Measurements from ENCODE around the gene FLYWCH2. TPM values are rescaled to one million over a fixed set of nuclear protein-coding genes. Genes with fewer than 3 reads are reported as not detected.

FLYWCH2 gene
- total RNA-seq, 1 experiment from 2014 or later = 23.9 TPM

GRCh38 chr16:2933136-2933535 lies 50.1 kb downstream of the FLYWCH2 start:
- no TSS peak for BruUV-seq (replicated peaks)
- TF ChIP-seq CTCF (conservative IDR thresholded peaks at IDR 0.05; ENCODE audit: low read depth, low read length) = no peak
- TF ChIP-seq EZH2 (IDR thresholded peaks at IDR 0.05; ENCODE audit: borderline replicate concordance, low read depth, low read length, poor library complexity, severe bottlenecking) = no peak
- ChIA-PET CTCF (interaction anchor here (1.0 kb wide), 1 partner anchor 37 kb away, joined by 3 read pairs; no protein-coding TSS in a partner anchor), POLR2A (ENCODE audit: low non-redundant PET) (no interaction called here)
- intact Hi-C loops (cut with micrococcal nuclease; ENCODE audit: unreplicated experiment) = no loop called here
- Histone ChIP-seq H3K36me3 (ENCODE audit: insufficient read depth, low read length, poor library complexity, severe bottlenecking) (peaks cover 18% of the 10 kb centered on the region), H3K27ac (ENCODE audit: low read depth, low read length, poor library complexity, severe bottlenecking) (no peak overlapping the region), H3K4me3 (ENCODE audit: low read depth, low read length, poor library complexity, severe bottlenecking) (no peak overlapping the region), H3K27me3 (replicated peaks; ENCODE audit: insufficient read depth, low read depth, low read length, poor library complexity) (no peaks in the 10 kb centered on the region), H3K4me1 (ENCODE audit: insufficient read depth, low read length, poor library complexity, severe bottlenecking) (no peaks in the 10 kb centered on the region), H3K9me3 (ENCODE audit: low read depth, low read length, poor library complexity, severe bottlenecking) (no peaks in the 10 kb centered on the region)
- no peak for DNase-seq (ENCODE audit: low spot score)

GRCh38 chr16:2933701-2934100 lies 50.7 kb downstream of the FLYWCH2 start:
- no peaks in the 10 kb centered on the region for H3K4me1 ChIP-seq (ENCODE audit: insufficient read depth, low read length, poor library complexity, severe bottlenecking)
- POLR2A ChIA-PET (ENCODE audit: low non-redundant PET) = no interaction called here
- no peaks in the 10 kb centered on the region for H3K27me3 ChIP-seq (replicated peaks; ENCODE audit: insufficient read depth, low read depth, low read length, poor library complexity)
- no peak overlapping the region for H3K4me3 ChIP-seq (ENCODE audit: low read depth, low read length, poor library complexity, severe bottlenecking)
- no TSS peak for BruUV-seq (replicated peaks)
- H3K9me3 ChIP-seq (ENCODE audit: low read depth, low read length, poor library complexity, severe bottlenecking) = no peaks in the 10 kb centered on the region
- intact Hi-C loops (cut with micrococcal nuclease; ENCODE audit: unreplicated experiment) = no loop called here
- no peak for DNase-seq (ENCODE audit: low spot score)
- H3K36me3 ChIP-seq (ENCODE audit: insufficient read depth, low read length, poor library complexity, severe bottlenecking) = peaks cover 20% of the 10 kb centered on the region
- CTCF ChIA-PET = no interaction called here
- H3K27ac ChIP-seq (ENCODE audit: low read depth, low read length, poor library complexity, severe bottlenecking) = no peak overlapping the region
- TF ChIP-seq CTCF (conservative IDR thresholded peaks at IDR 0.05; ENCODE audit: low read depth, low read length) (no peak), EZH2 (IDR thresholded peaks at IDR 0.05; ENCODE audit: borderline replicate concordance, low read depth, low read length, poor library complexity, severe bottlenecking) (no peak)

GRCh38 chr16:2934450-2934849 lies 51.4 kb downstream of the FLYWCH2 start:
- H3K27me3 ChIP-seq (replicated peaks; ENCODE audit: insufficient read depth, low read depth, low read length, poor library complexity) = no peaks in the 10 kb centered on the region
- POLR2A ChIA-PET (ENCODE audit: low non-redundant PET) = no interaction called here
- DNase-seq (ENCODE audit: low spot score) = no peak
- BruUV-seq (replicated peaks) = no TSS peak
- H3K4me3 ChIP-seq (ENCODE audit: low read depth, low read length, poor library complexity, severe bottlenecking) = no peak overlapping the region
- no peak for TF ChIP-seq CTCF (conservative IDR thresholded peaks at IDR 0.05; ENCODE audit: low read depth, low read length)
- TF ChIP-seq EZH2 (IDR thresholded peaks at IDR 0.05; ENCODE audit: borderline replicate concordance, low read depth, low read length, poor library complexity, severe bottlenecking) = no peak
- H3K9me3 ChIP-seq (ENCODE audit: low read depth, low read length, poor library complexity, severe bottlenecking) = no peaks in the 10 kb centered on the region
- peaks cover 21% of the 10 kb centered on the region for H3K36me3 ChIP-seq (ENCODE audit: insufficient read depth, low read length, poor library complexity, severe bottlenecking)
- no peaks in the 10 kb centered on the region for H3K4me1 ChIP-seq (ENCODE audit: insufficient read depth, low read length, poor library complexity, severe bottlenecking)
- intact Hi-C loops (cut with micrococcal nuclease; ENCODE audit: unreplicated experiment) = no loop called here
- H3K27ac ChIP-seq (ENCODE audit: low read depth, low read length, poor library complexity, severe bottlenecking) = no peak overlapping the region
- CTCF ChIA-PET = no interaction called here
